ENCODE data around the gene RPS6KB2.
A peak's percentile ranks its signal among the peaks of the same experiment; 100 is the strongest.
"Not testable (repeated sequence)": the region's sequence is repeated elsewhere in the genome, so short reads cannot be mapped to it uniquely, and the experiment has no call there.

Gene RPS6KB2

DNA sequence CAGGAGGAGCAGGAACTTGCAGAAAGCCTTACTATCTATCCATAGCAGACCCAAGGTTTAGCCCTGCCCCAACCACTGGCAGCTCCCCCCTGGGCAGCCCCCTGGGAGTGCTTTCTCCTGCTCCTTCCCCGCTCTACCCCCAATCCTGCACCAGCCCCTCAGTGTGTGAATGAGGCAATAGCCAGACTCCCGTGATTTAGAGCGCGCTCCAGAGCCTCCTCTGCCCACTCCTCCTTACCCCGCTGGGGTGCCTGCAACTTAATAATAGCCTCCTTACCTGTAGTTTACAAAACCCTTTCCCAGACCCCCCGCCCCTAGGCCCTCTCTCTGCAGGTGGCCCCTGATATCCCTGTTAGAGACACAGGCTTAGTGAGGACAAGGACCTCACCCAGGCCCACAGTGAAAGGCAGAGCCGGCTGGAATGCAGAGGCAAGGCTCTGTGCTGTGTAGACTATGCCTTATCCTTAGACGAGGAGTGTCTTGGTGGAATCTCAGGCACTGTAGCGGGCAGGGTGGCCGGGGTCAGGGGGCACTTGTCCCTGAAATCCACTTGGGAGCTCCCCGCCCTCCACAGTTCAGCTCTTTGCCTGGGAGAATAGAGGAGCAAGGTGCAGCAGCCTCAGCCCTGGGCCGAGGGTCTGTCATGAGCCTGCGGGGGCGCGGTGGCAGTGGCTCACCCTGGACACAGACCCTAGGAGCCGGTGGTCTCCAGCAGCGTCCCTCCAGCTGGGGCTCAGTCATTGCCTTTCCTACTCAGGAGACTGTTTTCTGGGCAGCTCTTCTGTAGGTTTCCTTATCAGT, 17.1 kb upstream of the RPS6KB2 start:
- DNase-seq: no peak

- DNase-seq: no peak
These were observed 16.5 kb upstream of the RPS6KB2 start for GRCh38 chr11:67411785-67412152.

- DNase-seq: no peak
These were observed 15.7 kb upstream of the RPS6KB2 start for GRCh38 chr11:67412495-67413179.

DNA sequence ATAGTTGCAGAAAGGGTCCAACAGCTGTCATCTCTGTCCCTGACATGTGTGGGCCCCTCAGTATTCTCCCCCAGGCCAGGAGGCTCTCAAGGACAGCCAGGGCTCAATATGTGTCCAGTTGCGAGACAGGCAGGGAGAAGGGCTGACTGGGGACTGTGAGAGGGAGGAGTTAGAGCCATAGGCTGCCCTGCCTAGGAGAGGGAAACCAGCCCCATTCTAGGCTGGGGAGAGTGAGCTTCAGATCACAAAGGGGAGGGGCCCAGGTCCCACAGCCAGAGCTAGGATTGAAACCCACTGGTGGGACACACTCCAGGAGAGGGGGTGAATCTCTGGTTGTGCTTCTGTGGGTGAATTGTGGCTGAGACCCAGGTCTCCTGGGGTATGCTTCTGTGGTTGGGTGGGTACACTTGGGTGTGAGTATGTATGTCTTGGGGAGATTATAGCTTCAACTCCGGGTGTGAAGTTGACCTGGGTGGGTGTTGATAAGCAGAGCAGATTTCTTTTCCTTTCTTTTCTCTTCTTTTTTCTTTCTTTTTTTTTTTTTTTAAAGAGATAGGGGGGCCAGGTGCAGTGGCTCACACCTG, 14.9 kb upstream of the RPS6KB2 start:
- DNase-seq: no peak

- no peak for DNase-seq
These were observed 12.6 kb upstream of the RPS6KB2 start, which contains the start of gene CARNS1 for GRCh38 chr11:67415501-67416304. Gene CARNS1, plus strand, starts transcription at chr11:67415678. Its CDS starts 522 bp downstream, at chr11:67416200.

DNA sequence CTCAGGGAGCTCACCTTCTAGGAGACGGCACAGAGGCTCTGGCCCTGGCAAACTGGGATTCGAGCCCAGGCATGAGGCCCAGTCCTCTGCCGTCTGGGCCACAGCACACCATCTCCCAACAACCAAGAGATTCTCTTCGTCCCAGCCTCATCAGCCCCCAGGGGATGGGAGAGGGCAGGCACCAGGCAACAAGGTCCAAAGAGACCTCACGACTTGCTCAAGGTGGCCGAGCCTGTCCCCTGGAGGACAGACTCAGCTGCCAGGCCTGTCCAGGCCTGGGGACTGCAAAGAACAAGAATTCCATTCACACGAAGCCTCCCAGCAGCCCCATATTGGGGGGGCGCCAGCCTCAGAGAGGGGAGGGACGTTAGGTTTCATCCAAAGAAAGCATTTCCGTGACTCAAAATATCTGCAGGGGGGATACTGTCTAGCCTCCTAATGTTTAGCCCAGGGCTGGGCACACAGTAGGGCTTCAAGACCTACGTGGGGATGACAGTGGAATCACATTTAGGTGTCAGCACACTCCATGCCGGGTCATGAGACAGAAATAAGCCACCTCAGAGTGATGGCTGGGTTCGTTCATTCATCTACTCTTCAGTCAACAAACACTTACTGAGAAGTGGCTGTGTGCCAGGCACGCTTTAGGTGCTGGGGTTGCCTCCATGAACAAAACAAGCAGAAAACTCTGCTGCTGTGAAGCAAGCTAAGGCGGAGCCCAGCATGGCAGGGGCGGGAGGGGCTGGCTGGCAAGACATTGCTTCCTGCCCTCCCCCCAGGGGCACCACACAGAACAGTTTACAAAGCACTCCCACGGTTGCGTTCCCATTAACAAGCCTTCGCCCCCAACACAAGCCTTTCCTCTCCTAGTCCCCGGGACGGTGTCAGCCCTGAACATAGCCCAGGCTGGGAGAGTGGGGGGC, 11.6 kb upstream of the RPS6KB2 start:
- DNase-seq: peak in 2 of 4 experiments; percentile 76 to 88

GRCh38 chr11:67417425-67417824, 10.9 kb upstream of the RPS6KB2 start:
- no peak for DNase-seq

GRCh38 chr11:67418476-67419281, 9.6 kb upstream of the RPS6KB2 start:
- DNase-seq: peak in 2 of 4 experiments; percentile 36 to 47

GRCh38 chr11:67419325-67420049, 8.8 kb upstream of the RPS6KB2 start:
- DNase-seq: no peak

DNA sequence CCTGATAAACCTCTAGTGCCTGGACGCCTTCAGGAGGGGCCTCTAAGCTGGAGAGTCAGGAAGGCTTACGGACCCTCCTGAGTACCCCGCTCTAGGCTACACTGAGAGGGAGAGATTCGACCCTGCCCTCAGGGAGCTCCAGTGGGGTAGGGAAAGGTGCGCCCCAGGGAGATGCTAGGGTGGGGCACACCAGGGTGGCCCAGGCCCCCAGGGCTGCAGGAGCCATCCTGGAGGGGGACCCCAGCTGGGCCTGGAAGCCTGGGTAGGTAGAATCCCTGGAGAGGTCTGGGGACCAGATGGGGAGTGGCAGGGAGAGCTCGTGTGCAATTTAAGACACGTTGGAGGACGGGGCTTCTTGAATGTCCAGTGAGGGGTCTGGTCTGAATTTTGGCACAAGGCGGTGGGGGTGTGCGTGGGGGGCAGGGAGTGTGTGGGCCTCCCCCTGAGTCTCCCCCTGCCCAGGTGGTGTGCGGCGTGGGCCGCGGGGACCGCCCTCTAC, 8.1 kb upstream of the RPS6KB2 start:
- DNase-seq: no peak

DNA sequence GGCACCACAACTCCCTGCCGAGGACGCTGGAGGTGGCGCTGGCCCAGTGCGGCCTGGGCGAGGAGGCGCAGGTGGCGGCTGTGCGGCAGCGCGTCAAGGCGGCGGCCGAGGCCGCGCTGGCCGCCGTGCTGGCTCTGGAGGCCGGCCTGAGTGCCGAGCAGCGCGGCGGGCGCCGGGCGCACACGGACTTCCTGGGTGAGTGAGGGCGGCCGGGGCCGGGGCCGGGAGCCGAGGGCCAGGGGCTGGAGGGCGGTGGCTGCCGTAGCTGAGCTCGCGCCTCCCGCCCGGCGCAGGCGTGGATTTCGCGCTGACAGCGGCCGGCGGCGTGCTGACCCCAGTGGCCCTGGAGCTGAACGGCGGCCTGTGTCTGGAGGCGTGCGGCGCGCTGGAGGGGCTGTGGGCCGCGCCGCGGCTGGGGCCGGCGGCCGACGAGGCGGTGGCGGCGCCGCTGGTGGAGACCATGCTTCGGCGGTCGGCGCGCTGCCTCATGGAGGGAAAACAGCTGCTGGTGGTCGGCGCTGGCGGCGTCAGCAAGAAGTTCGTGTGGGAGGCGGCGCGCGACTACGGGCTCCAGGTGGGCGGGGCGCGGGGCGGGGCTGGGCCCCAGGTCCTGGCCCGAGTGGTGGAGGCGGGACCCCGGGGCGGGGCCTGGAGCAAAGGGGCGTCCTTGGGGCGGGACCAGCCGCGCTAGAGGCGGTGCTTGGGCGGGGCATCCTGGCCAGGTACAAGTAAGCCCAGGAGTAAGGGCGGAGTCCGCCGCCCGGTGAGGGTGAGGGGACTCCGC, 7.5 kb upstream of the RPS6KB2 start:
- DNase-seq: peak; percentile 97 to 100 (median 98)

DNA sequence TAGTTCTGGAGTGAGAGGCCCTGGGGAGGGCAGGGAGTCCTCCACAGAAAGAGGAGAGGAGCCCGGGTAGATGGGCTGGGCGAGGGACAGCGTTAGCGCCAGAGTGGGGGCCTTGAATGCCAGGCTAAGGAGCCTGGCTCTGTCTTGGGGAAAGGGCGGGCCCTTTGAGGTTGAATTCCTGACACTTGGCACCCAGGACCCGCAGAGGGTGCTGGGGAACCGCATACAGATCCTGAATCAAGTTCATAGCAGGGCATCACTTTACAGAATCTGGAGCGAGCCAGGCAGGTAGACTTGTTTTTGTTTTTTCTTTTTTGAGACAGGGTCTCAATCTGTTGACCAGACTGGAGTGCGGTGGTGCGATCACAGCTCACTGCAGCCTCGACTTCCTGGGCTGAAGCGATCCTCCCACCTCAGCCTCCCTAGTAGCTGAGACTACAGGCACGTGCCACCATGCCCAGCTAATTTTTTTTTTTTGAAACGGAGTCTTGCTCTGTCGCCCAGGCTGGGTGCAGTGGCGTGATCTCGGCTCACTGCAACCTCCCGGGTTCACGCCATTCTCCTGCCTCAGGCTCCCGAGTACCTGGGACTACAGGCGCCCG, 6.8 kb upstream of the RPS6KB2 start:
- DNase-seq: no peak

GRCh38 chr11:67422891-67423290, 5.4 kb upstream of the RPS6KB2 start:
- no peak for DNase-seq

GRCh38 chr11:67423466-67423865, 4.8 kb upstream of the RPS6KB2 start:
- no peak for DNase-seq

DNA sequence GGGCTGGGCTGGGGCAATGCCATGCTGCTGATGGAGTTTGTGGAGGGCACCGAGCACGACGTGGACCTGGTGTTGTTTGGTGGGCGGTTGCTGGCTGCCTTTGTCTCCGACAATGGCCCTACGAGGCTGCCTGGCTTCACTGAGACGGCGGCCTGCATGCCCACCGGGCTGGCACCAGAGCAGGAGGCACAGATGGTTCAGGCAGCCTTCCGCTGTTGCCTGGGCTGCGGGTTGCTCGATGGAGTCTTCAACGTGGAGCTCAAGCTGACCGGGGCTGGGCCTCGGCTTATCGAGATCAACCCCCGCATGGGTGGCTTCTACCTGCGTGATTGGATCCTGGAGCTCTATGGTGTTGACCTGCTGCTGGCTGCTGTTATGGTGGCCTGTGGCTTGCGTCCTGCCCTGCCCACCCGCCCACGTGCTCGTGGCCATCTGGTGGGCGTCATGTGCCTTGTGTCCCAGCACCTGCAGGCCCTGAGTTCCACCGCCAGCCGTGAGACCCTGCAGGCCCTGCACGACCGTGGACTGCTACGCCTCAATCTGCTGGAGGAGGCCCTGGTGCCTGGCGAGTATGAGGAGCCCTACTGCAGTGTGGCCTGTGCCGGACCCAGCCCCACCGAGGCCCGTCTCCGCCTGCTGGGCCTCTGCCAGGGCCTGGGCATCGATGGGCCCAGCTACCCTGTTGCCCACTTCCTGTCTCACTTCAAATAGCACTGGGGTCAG, 4.2 kb upstream of the RPS6KB2 start:
- DNase-seq: no peak

- not testable (repeated sequence) for DNase-seq
These were observed 882 bp upstream of the RPS6KB2 start for GRCh38 chr11:67427364-67427859.

DNA sequence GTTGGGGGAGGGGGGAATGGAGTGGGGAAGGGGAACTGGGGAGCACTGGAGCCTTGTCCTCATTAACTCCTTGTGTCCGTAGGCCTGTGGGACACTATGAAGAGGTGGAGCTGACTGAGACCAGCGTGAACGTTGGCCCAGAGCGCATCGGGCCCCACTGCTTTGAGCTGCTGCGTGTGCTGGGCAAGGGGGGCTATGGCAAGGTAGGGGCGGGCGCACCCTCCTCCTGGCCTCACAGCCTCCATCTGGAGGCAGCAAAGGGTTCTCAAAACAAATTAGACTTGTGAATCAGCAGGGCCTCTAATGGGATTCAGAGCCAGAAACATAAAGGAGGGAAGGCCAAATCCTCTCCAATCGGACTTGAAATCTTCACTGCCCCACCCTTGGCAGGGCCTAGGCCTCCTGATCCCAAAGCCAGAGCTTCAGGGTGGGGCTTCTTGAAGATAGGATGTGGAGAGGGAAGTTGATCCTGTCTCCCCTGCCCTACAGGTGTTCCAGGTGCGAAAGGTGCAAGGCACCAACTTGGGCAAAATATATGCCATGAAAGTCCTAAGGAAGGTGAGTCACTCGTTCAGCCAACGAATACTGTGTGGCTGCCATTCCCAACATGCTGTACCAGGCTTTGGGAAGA, 859 bp downstream of the RPS6KB2 start:
- DNase-seq: no peak

All from activated naive CD4-positive, alpha-beta T cell (primary cell).